CD4-positive, alpha-beta T cell treated with Interleukin-2 at 100 ng/mL for 4 hours (primary cell): ENCODE results near the gene LRRC75B.
"Not testable (repeated sequence)": the region's sequence is repeated elsewhere in the genome, so short reads cannot be mapped to it uniquely, and the experiment has no call there.

Source experiments
- DNase-seq: peaks from one replicate; pipeline ENCODE4 v3.0.0-alpha.2; 2020; ENCODE audit warnings: low spot score

The LRRC75B gene

GRCh38 chr22:24553597-24554312 is 39.1 kb downstream of the LRRC75B start:
- no peak for DNase-seq

GRCh38 chr22:24552503-24553286 is 40.2 kb downstream of the LRRC75B start:
- DNase-seq = not testable (repeated sequence)

GRCh38 chr22:24550902-24551435 is 41.9 kb downstream of the LRRC75B start:
- no peak for DNase-seq

DNA sequence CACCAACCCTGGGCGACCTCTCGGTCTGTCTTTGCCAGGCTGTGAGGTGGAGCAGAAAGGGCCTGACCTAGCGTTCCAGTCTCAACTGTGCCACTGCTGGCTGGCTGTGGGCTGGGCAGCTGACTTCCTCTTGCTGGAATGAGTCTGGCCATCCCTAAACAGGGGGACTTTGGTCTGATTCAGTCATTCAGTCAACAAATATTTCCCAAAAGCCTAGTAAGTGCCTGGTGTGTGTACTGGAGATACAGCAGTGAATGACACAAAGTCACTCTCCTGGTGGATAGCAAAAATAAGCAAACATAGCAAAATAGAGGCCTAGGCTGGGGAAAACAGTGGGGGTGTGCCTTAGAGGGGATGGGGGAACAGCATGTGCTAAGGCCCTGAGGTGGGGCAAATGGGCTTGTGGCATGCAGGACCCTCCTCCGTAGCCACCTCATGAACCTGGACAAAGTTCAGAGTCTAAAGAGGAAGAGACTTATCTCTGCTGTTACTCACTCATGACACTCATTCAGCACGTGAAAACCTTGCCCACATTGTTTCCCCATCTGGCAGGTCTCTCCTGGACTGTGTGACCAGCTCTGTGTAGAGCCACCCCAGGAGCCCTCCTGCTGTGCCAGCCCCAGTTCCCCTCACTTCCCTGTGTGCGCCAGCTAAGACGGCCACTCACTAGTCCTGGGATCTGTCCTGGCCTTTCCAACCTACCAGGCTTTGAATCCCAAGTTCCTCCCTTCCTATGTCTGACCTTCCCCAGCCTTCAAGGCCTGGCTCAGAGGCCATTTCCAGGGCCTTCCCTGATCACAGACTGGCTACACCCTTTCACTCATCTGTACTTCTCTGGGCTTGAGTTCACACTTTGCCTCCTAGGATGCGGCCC is 42.6 kb downstream of the LRRC75B start:
- DNase-seq = no peak

GRCh38 chr22:24548812-24549211 is 44.1 kb downstream of the LRRC75B start:
- DNase-seq = no peak

GRCh38 chr22:24543679-24544243 is 49.1 kb downstream of the LRRC75B start:
- DNase-seq = no peak

GRCh38 chr22:24543185-24543601 is 49.7 kb downstream of the LRRC75B start:
- no peak for DNase-seq

- no peak for DNase-seq
Observed at GRCh38 chr22:24542641-24543040, 50.2 kb downstream of the LRRC75B start.

GRCh38 chr22:24541681-24542515 is 51.0 kb downstream of the LRRC75B start:
- no peak for DNase-seq

- DNase-seq = no peak
Observed at GRCh38 chr22:24540470-24540869, 52.4 kb downstream of the LRRC75B start.

DNA sequence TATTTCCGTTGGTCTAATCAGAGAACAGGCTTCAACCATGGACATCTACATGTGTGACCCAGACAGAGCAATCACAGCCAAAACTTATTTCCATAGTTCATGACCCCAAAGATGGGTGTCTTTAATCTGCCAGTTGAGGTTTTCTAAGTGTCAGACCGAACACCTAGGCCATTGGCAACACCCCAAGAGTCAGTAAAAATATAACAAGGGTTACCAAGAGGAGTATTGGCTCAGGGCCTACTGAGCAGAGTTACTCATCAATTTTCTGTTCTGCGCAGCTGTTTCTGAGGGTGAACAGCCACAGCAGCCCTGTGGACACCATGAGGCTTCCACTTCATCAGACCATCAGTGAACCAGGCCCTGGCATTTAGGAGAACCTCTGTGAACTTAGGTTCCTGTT is 56.8 kb downstream of the LRRC75B start:
- no peak for DNase-seq
